Measurements from ENCODE around the gene MYH6.

GRCh38 chr14:23371865-23372264 lies 36.2 kb downstream of the MYH6 start:
- no peak for TF ChIP-seq CTCF (IDR thresholded peaks at IDR 0.05 in 4 of 5, conservative IDR thresholded peaks at IDR 0.05 in 1 of 5)
- TF ChIP-seq POLR2A (IDR thresholded peaks at IDR 0.05) = no peak
